NCI-H82 (cell line): ENCODE measurements around the gene PLSCR3.

Experiments
- DNase-seq: peaks from one replicate; lab custom pipeline; 2025; lab: John Stamatoyannopoulos, UW

PLSCR3 gene

DNA sequence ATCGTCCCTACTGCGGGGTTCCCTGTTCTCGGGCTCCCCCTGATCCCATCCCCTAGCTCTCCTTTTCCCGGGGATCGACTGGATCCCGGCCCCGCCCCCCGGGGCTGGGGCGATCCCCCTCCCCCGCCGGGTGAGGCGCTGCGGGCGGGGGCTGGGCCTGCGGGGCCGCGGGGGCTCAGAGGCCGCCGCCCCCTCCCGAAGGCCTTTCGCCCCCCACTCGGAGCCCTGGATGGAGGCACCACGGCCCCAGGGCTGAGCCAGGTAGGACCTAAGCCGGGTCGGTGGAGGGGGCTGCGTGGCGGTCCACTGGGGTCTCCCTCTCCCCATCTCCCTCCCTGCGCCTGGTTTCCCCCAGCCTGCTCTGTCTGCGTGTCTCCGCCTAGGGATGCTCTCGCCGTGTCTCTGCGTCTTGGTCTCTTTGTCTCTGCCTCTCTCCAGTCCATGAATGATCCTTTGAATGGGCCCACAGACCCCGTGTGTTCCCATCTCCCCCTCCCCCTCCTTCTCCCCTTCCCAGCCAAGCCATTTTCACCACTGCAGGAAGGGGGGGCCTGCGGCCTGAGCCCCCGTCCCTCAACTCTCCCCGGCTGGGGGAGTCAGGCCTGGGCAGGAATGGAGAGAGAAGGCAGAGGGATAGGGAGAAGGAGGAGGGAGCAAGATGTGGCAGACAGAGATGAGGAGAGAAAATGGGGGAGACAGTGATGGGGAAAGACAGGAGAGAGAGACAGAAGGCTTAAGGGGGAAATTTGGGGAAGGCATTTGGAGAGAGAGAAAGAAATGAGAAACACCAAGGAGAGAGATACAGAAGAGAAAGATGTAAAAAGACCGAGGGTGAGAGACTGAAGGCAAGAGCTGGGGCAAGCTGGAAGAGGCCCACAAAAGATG lies 11.3 kb upstream of the PLSCR3 start:
- peak; percentile 60 for DNase-seq

DNA sequence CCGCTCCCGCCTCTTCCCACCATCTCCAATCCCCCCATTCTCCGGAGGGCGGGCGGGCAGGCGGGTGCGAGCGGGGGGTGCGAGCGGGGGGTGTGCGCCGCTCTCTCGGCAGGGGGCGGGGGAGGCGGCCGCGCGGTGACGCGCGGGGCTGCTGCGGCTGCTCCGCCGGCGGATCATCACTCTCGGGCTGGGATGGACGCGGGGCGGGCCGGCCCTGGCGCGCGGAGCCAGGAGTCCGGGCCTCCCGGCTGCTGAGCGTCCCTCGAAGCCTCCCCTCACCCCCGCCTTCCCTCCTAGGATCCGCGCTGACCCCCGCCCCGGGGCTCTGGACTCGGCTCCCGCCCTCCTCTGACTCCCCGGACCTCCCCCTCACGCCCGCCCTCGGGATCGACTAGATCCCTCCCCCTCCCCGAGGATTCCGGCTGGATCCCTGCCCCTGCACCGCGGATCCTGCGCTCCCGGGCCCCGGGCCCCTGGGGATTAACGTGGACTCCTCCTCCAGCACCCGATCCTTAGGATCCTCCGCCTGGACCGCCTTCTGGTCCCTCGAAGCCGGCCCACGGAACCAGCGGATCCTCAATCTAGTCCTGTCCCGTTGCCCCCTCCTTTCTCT lies 10.5 kb upstream of the PLSCR3 start:
- DNase-seq = peak; percentile 81

DNA sequence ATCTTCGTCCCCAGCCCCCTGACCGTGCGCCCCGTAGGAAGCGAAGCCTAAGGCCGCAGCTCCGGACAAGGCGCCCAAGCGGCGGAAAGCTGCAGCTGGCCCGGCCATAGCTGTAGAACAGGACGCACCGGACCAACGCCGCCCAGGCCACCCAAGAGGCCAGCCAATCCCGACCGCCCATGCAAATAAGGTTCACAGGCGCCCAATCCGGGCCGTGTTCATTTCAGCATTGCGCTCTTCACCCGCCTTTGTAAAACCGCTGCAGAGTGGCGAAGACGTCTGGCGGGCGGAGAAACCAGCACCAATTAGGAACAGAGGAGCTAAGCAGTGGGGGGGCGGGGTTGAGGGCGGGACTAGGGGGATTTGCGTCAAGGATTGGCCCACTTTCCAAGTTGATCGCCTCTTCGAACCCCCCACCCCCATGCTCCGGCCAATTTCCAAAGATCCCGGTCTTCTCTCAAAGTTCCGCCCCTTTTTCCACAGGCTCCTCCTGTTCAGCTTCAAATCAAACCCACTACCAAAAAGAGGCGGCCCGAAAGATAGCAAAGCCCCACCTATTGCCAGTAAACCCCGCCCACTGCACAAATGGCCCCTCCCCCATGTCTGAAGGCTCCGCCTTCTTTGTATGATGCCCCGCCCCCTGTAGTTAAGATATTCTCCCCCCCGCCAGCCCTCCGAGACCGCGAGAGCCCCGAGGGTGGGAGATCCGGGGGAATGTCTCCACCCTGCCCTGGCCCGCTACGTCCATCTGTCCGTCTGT lies 9.8 kb upstream of the PLSCR3 start, which contains the start of gene TMEM256:
Gene TMEM256, minus strand, starts transcription at position 121 of the 760 bp plus-strand sequence. Its CDS starts 13 bp downstream, at position 108.
- peak; percentile 100 for DNase-seq

DNA sequence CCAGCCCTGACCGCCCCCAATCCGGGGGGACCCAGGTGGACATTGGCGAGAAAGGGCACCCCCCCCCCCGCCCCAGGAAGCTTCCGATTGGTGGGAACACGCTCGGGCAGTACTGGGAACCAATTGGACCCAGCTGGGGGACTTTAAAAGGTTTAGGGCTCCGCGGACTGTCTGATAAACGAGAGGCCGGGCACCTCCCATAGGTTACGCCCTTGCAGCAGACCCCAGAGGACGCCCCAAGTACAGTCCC lies 9.3 kb upstream of the PLSCR3 start:
- DNase-seq = peak; percentile 95

DNA sequence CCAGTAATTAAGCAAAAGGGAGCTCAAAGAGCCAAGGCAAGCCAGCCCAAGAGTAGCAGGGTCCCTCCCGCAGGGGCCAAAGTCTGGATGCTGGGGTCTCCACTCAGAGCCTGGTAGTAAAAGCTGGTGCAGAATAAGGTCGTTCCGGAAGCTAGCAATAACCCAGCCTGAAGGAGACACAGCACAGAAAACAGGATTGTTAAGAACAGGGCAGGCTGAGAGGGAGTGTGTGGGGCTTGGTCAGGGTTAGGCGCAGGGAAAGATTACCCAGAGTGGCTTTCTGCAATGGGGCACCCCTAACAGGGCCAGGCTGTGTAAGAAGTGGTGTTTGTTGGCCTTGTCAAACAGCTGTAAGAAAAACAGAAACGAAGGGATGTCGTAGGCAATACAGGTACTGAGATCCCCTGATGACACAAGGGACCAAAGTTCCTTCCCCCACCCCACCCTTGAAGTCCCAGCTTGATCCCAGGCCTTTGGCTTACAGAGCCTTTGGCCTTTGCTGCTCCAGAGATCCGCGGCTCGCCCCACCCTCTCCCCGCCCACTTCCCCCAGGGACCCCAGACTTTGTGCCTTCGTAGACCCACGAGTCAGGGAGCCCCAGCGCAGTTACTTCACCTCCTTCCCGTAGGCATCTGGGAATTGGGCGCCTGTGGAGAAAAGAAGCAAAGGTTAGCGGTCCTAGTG lies 8.9 kb upstream of the PLSCR3 start:
- peak; percentile 87 for DNase-seq

DNA sequence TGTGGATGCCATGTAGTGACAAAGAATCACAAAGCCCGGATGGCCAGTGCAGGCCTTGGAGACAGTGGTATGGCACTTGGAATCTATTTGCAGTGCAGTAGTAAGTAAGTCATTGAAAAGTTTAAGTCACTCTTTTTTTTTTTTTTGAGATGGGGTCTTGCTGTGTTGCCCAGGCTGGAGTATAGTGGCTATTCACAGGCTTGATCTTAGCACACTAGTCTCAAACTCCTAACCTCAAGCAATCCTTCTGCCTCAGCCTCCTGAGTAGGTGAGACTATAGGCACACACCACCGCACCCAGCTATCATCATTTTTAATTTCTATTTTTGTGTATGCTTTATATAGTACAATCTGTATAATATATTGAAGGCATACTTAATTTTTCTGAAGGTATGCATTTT lies 4.3 kb upstream of the PLSCR3 start:
- DNase-seq = no peak

DNA sequence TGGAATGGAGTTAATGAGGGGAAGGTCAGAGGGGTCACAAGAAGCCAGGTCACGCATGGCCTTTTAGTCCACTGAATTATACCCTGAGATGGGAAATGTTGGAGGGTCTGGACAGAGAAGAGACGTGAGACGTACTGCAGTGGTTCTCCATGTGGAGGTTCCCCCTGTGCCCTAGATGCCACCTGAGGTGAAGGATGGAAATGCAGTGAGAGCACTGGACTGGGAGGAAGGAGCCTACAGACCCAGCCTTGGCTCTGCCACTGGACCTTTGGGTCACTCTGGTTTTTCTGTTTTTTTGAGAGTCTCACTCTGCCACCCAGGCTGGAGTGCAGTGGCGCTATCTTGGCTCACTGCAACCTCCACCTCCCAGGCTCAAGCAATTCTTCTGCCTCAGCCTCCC lies 1.8 kb upstream of the PLSCR3 start:
- no peak for DNase-seq

DNA sequence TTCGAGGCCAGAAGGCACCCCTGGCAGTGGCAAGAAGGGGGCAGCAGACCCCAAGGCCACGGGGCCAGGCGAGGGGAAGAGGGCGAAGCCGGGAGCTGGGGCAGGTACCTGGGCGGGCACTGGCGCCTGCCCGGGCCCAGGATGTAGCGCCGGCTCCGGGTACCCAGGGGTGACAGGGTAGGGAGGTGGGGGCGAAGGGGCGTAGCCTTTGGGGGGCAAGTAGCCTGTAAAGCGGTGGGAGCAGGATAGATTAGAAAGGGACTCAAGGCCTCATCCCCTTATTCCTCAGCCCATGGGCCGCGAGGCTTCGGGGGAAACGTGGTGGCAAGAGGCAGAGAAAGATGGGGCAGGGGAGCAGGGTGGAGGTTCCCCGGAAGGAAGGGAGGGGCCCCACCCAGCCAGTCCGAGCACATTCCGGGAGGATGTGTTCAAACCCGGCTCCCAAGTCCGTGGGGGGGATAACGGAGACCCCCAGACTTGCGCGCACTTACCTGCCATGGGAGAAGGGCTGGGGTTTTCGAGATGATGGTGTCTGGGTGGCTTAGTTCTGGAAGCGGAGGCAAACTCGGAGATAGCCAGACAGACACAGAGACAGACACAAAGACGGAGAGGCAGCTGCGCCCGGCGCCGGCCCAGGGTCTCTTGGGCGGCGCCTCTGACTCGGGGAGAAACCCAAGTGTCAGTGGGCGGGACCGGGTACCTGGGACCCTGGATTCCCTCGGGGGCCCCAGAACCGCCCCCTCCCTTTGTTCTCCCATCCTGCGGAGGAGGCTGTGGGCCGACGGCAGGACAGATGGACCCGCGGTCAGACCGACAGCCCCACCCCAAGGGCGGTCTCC lies 493 bp downstream of the PLSCR3 start:
- peak; percentile 82 for DNase-seq

DNA sequence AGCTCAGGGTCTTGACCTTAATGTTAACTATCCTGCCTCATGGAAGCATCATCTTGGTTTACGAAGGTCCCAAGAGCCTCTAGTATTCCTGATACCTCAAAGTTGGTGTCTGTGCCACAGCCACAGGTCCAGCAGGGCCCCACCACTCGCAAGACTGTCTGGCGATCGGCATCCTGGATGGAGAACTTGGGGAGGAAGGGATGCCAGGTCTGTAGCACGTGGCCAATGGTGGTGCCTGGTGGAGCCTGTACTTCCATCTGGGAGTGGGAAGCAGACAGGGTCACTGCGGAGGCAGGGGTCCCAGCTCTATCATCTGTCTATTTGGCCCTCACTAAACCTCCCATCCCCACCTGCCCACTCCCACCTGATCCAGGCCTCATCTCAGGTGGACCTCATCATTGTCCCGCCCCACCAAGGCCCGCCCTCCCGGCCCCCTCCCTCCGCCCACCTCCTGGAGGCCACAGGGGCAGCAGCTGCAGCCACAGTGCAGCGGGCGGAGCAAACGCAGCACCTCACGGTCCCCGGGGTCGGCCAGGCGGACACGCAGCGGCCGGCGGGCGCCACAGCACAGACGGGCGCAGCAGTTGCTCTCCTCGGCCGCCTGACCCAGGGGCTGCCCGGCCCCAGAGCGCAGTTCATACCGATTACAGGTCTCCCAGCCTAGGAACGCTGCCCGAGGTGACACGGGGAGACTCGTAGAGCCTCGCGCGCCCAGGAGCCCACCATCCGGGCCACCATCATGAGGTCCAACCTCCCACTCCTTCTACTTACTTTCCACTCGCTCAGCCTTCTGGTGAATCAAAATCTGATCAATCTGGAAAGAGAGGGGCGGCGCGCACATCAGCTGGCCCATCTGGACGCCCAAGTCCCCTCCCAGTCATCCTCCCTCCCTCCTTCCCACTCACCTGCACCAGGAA lies 1.4 kb downstream of the PLSCR3 start:
- DNase-seq = no peak

DNA sequence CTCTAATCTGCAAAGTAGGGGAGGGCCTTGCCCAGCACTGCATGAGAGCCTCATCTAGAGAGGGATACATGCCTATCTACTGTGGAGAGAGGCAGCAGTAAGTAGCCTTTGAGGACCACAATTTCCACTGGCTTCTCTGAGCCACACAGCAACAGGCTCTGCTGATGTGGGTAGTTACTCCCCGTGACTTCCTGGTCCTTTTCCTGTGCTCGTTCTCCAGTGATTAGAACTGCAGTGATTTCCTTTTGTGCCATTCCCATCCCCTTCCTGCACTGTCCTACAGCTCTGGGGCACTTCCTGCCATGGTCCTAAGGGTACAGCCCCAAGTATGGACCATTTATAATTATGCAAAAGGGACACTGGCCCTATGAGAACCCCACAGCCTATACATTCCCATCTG lies 3.0 kb downstream of the PLSCR3 start:
- no peak for DNase-seq

DNA sequence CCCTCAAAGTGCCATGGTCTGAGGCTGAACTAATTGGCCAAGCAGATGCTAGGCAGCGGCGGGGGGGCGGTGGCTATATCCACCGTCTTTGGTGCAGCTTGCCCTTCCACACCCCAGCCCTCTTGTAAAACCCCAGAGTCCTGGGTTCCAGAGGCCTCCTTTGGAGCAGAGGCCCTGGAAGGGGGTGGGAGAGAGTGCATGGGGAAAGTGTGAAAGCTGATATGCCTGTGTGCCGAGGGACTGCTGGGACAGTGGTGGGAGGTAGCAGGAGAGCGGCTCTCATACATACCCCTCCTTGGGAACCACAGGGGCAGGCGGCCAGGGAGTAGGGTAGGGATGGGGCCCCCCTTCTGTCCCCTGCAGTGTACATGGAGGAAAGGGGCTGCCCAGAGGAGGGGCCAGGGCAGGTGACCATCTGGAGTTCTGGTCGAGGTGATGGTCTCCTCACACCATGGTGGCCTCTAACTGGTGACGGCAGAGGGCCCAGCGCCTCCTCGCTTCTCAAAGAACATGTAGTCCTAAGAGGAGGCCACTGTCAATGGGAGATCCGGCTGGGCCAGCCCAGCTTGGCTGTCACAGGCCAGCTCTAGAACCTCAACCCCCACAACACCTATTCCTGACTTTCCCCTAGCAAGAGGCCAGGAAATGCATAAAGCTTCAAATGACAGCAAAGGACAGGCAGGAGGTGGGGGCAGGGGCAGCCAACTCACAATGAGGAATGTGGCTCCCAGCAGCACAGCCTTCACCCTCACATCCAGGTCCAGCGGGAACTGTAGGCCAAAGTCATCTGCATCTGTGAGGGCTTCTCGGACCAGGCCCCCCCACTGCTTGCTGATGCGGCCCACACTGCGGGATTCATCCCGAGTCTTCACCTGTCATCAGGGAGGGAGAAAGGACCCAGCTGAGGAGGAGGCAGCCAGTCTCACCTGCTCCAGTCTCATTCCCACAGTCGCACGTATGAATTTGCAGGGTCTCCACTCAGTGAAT lies 4.1 kb downstream of the PLSCR3 start:
- no peak for DNase-seq

DNA sequence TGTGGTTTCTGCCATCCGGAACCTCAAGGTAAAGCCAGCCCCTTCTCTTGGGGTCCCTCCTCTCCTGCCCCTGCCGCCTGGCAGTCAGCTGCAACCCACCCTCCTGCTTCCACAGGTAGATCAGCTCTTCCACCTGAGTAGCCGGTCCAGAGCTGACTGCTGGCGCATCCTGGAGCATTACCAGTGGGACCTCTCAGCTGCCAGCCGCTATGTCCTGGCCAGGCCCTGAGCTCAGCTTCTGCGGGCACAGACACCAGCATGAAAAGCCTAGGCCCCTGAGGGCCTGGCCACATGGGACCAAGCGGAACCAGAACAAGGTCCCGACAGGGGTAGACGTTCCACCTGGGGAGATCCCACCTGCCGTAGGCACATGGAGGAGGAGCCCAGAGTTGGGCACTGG lies 5.5 kb downstream of the PLSCR3 start:
- no peak for DNase-seq

DNA sequence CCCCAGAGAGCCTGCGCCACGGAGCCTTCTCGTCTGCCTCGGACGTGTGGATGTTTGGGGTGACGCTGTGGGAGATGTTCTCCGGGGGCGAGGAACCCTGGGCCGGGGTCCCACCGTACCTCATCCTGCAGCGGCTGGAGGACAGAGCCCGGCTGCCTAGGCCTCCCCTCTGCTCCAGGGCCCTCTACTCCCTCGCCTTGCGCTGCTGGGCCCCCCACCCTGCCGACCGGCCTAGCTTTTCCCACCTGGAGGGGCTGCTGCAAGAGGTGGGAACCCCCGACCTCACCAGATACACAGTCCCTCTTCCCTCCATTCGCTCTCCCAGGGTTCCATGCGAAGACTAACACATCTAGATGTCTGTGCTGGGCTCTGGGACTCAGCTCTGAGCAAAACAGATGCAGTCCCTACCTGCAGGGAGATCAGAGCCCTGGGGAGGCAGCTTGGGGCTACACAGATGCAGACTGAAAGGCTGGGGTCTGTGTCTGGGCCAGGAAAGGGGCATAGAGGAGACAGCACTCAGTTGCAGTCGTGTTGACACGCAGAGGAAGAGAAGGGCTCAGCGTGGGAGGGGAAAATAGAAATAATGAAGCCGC lies 9.7 kb downstream of the PLSCR3 start:
- no peak for DNase-seq

DNA sequence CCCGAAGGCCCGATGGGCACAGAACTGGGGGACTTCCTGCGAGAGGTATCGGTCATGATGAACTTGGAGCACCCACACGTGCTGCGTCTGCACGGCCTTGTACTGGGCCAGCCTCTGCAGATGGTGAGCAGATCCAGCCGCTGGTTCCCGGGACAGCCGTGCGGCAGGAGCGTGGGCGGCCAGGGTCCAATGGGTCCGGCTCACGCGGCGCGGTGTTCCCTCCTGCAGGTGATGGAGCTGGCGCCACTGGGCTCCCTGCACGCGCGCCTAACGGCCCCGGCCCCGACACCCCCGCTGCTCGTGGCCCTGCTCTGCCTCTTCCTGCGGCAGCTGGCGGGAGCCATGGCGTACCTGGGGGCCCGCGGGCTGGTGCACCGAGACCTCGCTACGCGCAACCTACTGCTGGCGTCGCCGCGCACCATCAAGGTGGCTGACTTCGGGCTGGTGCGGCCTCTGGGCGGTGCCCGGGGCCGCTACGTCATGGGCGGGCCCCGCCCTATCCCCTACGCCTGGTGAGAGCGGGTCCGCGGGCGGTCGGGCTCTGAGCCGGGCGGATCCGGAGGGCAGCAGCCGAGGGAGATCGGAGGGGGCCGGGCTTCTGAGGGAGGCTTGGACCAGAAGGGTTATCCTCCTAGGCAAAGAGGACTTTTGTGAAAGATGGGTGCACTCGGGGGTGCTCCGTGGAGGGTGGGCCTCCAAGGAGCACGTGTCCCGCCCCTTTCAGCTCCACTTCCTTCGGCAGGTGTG lies 10.4 kb downstream of the PLSCR3 start:
- peak; percentile 84 for DNase-seq

DNA sequence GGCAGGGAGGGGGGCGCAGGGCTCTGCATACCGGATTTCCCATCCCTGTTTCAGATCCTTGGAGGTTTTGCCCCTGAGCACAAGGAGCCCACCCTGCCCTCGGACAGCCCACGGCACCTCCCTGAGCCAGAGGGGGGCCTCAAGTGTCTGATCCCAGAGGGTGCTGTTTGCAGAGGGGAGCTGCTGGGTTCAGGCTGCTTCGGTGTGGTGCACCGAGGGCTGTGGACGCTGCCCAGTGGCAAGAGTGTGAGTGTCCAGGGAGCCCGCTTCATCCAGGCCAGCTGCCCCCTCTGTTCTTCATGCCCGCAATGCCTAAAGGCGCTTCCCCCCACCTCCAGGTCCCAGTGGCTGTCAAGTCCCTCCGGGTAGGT lies 11.0 kb downstream of the PLSCR3 start:
- no peak for DNase-seq

DNA sequence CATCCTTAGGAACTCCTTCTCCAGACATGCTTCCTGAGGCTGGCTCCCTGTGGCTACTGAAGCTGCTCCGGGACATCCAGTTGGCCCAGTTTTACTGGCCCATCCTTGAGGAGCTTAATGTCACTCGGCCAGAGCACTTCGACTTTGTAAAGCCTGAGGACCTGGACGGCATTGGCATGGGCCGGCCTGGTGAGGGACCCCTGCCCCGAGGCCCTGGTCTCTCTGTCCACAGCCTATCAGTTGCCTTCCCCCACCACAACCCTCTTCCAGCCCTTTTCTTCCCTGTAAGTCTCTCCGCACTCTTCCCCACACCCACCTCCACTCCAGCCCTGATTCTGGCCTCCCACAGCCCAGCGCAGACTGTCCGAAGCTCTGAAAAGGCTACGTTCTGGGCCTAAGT lies 11.4 kb downstream of the PLSCR3 start:
- no peak for DNase-seq

DNA sequence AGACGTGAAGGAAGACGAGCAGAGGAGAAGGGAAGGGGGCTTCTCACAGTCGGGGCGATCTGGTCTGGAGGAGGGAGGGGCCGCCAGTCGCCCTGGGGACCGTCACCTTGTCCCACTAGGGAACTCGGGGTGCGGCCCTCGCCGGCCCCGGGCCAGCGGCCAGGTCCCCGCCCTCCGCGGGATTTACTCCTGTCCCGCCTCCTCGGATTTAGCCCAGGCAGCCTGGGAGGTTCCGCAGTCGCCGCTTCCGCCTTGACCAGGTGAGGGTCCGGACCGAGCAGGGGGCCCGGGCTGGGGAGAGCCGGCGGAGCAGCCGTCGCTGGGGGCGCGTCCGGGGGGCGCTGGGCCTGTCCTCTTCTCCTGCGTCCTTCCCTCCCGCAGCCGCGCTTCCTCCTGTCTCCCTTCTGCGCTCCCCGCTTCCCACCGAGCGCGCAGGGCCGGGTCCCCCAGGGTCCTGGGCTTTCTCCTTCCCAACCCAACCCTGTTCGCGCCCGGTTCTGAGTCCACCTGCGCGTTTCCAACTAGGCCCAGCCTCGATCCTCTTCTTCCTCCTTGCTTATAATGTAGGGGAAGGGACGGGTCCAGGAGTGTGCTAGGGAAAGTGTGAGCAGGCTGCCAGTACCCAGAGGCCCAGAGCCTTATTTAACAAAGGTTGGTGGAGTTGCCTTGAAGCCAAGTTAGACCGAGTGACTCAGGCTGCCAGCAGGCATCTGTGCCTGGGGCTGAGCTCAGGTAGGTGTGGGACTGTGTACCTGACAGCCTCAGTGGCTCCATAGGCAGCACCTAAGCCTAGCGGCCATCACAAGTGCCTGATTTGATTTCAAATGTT lies 13.3 kb downstream of the PLSCR3 start, which contains the start of gene TNK1:
Gene TNK1, plus strand, starts transcription at position 235 of the 829 bp plus-strand sequence. CDS start 1,838 bp downstream, outside the sequence.
- peak; percentile 32 for DNase-seq
